GM18907 (cell line): ENCODE data around the gene AK8.
"Not testable (repeated sequence)": the region's sequence is repeated elsewhere in the genome, so short reads cannot be mapped to it uniquely, and the experiment has no call there.

ENCODE experiments used
- ATAC-seq: cut with Tn5 transposase; IDR thresholded peaks from one replicate; pipeline ENCODE4 v1.9.1; 2021; ENCODE audit warnings: mild to moderate bottlenecking, moderate library complexity; ENCODE audit not compliant: unreplicated experiment

AK8 gene

GRCh38 chr9:132774886-132775285 lies 103.2 kb downstream of the AK8 start:
- no peak for ATAC-seq

- ATAC-seq: no peak
Measured at GRCh38 chr9:132773764-132774339, 104.2 kb downstream of the AK8 start.

- ATAC-seq: no peak
Measured at GRCh38 chr9:132773093-132773492, 105.0 kb downstream of the AK8 start.

DNA sequence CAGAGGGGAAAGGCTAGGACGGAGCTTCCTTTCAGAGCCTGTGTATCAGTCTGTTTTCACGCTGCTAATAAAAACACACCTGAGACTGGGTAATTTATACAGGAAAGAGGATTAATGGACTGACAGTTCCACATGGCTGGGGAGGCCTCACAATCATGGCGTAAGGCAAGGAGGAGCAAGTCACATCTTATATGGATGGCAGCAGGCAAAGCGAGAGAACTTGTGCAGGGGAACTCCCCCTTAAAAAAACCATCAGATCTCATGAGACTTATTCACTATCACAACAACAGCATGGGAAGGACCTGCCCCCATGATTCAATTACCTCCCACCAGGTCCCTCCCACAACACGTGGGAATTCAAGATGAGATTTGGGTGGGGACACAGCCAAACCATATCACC lies 106.3 kb downstream of the AK8 start:
- ATAC-seq: not testable (repeated sequence)

- ATAC-seq: no peak
Measured at GRCh38 chr9:132770770-132771310, 107.2 kb downstream of the AK8 start.

- ATAC-seq: peak; percentile 72
Measured at GRCh38 chr9:132769906-132770769, 107.9 kb downstream of the AK8 start.

GRCh38 chr9:132768932-132769905 lies 108.9 kb downstream of the AK8 start:
- peak; percentile 41 for ATAC-seq

DNA sequence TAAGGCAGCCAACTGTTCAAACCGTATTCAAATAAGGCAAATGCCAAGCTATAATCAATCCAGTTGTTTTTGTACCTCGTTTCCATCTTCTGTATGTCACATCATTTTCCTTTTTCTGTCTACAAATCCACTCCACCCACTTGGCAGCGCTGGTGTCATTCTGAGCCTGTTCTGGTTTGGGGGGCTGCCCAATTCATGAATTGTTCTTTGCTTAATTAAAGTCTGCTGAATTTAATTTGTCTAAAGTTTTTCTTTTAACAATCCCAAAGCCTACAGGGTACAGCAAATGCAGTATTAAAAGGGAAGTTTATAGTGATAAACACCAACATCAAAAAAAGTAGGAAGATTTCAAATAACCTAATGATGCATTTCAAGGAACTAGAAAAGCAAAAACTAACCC lies 114.5 kb downstream of the AK8 start:
- no peak for ATAC-seq

- ATAC-seq: no peak
Measured at GRCh38 chr9:132762896-132763295, 115.2 kb downstream of the AK8 start.

- ATAC-seq: no peak
Measured at GRCh38 chr9:132761602-132762001, 116.5 kb downstream of the AK8 start.

DNA sequence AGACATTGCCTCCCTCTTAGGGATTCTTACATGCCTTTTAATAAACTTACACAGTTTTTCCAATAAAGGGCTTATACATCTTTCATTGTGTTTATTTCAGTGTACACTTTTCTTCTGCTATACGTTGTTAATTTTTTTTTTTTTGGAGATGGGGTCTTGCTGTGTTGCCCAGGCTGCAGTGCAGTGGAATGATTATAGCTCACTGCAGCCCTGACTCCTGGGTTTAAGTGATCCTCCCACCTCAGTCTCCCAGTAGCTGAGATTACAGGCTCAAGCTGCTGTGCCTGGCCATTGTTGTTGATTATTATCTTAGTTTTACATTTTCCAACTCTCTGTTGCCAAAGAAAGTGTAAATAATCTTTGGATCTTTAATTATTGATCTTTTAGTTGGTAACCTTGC lies 118.0 kb downstream of the AK8 start:
- no peak for ATAC-seq

DNA sequence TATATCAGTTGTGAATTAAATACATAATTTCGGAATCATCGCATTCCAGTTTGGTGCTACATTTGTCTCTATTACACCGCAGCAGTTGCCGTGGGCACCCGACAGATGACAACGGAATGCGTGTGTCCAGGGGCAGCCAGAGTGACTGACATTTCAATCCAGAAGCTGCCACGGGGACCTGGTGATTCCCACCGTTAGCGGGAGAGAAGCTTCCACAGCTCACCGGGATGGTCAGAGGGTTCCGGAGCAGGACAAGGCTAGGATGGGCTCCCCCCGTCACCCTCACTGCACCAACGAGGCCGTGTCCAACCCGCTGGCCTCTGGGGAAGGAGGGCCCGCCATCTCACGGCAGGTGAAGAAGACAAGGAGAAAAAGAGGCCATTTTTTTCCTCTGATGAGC lies 121.1 kb downstream of the AK8 start:
- ATAC-seq: no peak

DNA sequence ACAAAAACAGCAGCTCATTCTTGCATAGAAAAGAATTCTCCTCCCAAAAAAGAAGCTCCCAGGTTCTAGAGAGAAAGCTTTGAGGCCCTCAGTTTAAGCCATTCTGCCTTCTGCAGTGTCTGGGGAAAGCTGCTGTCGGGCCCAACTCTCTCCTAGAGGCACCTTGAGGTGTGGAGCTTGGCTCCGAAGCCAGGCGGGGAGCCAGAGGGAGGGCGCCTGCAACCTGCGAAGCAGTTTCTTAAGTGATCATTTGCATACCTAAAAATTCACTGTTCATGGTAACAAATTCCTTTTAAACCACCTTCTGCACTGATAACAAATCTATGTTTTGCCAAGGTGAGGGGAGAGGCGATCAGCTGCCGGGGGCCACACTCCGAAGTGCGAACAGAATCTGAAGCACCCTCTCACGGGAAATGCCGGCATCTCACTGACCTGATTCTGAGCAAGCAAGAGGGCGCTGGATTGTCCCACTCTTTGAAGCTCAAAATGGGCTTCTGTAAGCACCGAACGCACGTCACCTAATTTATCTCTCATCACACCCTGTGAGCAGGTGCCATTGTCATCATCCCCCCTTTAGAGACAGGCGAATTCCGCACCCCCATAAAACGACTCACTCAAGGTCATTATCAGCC lies 121.8 kb downstream of the AK8 start:
- ATAC-seq: no peak

DNA sequence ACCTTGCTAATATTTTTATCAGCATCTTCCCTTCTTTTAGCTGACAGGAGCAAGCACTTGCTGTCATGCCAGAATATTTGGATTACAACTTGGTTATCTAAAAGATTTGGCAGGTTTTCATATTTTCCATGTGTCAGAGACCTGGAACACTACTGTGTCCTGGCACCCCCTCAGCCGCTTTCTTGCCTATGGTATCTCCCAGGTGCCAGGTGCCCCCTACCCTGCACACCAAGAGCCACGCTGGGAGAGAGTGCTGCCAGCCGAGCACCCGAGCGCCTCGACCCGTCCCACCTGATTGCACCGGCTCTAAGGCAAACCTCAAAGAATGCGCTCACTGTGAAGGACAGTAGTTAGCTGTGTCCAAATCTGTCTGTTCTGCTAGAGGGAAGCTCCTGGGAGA lies 123.0 kb downstream of the AK8 start:
- no peak for ATAC-seq

DNA sequence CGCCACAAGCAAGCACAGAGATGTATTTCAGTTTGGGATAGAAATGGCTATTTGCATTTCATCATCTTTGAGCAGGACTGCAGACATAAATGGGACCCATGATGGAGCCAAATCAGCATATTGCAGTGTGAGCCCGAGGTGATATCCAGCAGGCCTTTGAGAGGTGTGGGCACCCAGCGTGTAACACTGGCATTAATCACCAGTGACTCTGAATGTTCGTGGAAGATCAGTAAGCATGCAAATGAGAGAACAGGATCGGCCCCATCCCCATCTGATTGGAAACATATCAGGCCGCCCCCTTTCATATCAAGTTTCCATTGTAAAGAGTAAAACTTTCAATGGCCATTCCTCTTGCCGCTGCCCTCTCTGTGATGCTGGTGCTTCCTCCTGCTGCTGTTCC lies 123.8 kb downstream of the AK8 start:
- ATAC-seq: no peak

DNA sequence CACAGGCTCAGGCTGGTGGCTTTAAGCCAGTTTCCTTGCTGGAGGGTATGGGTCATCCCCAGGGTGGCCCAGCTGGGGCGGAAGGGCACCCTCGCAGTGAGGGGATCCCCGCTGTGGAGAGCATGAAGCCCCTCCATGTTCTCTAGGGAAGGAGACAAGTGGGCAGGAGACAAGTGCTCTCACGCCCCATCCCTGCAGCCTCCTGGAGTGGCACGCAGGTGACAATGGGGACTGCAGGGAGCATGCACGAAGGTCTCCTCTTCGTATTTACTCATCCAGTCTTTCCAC lies 124.5 kb downstream of the AK8 start:
- ATAC-seq: no peak

- no peak for ATAC-seq
Measured at GRCh38 chr9:132752877-132753592, 125.0 kb downstream of the AK8 start.

- ATAC-seq: no peak
Measured at GRCh38 chr9:132750668-132751067, 127.4 kb downstream of the AK8 start.

GRCh38 chr9:132749306-132749705 lies 128.8 kb downstream of the AK8 start:
- ATAC-seq: no peak

GRCh38 chr9:132748450-132748849 lies 129.6 kb downstream of the AK8 start:
- ATAC-seq: no peak
